ENCODE results near the gene CYP4F22. TPM values are rescaled to one million over a fixed set of nuclear protein-coding genes. Genes with fewer than 3 reads are reported as not detected.

The CYP4F22 gene
- total and polyA plus RNA-seq, 4 donors: 0.06 TPM; not detected in 3

- WGBS (ENCODE audit: insufficient coverage): 73% methylated on average over 7 of the region's 13 CpGs
- Histone ChIP-seq H3K4me3 (ENCODE audit: low read depth, low read length) (no peak overlapping the region), H3K9me3 (ENCODE audit: control insufficient read depth, insufficient read depth, low read length) (peaks cover 1% of the 10 kb centered on the region), H3K27ac (ENCODE audit: low read depth, low read length) (no peak overlapping the region), H3K4me1 (ENCODE audit: control insufficient read depth, insufficient read depth, low read length) (no peaks in the 10 kb centered on the region), H3K27me3 (ENCODE audit: control insufficient read depth, insufficient read depth, low read length) (no peaks in the 10 kb centered on the region), H3K36me3 (ENCODE audit: control insufficient read depth, insufficient read depth, low read length) (no peaks in the 10 kb centered on the region)
- DNase-seq (ENCODE audit: low read depth in 4 of 6, low spot score in 6 of 6): no peak
These were observed 19.7 kb upstream of the CYP4F22 start for GRCh38 chr19:15488489-15489226.

DNA sequence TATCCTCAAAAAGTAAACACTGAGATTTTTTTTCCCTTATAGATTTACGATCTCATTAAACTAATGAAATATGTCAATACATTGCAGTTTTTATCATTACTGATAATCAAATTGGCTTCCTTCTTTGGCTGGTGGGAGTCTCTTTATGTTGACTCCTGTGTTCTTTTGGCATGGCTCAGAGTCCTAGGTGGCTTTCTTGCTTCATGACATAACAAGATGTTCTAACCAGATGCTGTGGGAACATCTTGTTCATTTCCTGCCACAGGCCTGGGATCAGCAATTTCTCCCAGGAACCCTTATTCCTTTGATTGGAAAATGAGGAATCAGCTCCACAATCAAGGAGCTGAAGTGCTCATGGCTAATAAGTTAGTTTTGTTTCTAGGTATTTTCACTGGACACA, 13.2 kb upstream of the CYP4F22 start:
- Histone ChIP-seq H3K27me3 (ENCODE audit: control insufficient read depth, insufficient read depth, low read length) (peaks cover 5% of the 10 kb centered on the region), H3K4me3 (ENCODE audit: low read depth, low read length) (no peak overlapping the region), H3K9me3 (ENCODE audit: control insufficient read depth, insufficient read depth, low read length) (no peaks in the 10 kb centered on the region), H3K27ac (ENCODE audit: low read depth, low read length) (no peak overlapping the region), H3K36me3 (ENCODE audit: control insufficient read depth, insufficient read depth, low read length) (no peaks in the 10 kb centered on the region), H3K4me1 (ENCODE audit: control insufficient read depth, insufficient read depth, low read length) (no peaks in the 10 kb centered on the region)
- no CpG with 5 or more reads among the region's 1 CpG for WGBS (ENCODE audit: insufficient coverage)
- peak in 1 of 6 donors; percentile 4 for DNase-seq (ENCODE audit: low read depth in 4 of 6, low spot score in 6 of 6)

- H3K9me3 ChIP-seq (ENCODE audit: control insufficient read depth, insufficient read depth, low read length): no peaks in the 10 kb centered on the region
- WGBS (ENCODE audit: insufficient coverage): 77% methylated on average over 4 of the region's 10 CpGs
- no peaks in the 10 kb centered on the region for H3K36me3 ChIP-seq (ENCODE audit: control insufficient read depth, insufficient read depth, low read length)
- H3K4me1 ChIP-seq (ENCODE audit: control insufficient read depth, insufficient read depth, low read length): no peaks in the 10 kb centered on the region
- no peak for DNase-seq (ENCODE audit: low read depth in 4 of 6, low spot score in 6 of 6)
- peaks cover 5% of the 10 kb centered on the region for H3K27me3 ChIP-seq (ENCODE audit: control insufficient read depth, insufficient read depth, low read length)
- no peak overlapping the region for H3K27ac ChIP-seq (ENCODE audit: low read depth, low read length)
- no peak overlapping the region for H3K4me3 ChIP-seq (ENCODE audit: low read depth, low read length)
These were observed 10.0 kb upstream of the CYP4F22 start for GRCh38 chr19:15498156-15498858.

GRCh38 chr19:15498910-15499309, 9.4 kb upstream of the CYP4F22 start:
- no peaks in the 10 kb centered on the region for H3K4me1 ChIP-seq (ENCODE audit: control insufficient read depth, insufficient read depth, low read length)
- no peak for DNase-seq (ENCODE audit: low read depth in 4 of 6, low spot score in 6 of 6)
- WGBS (ENCODE audit: insufficient coverage): 57% methylated on average over 6 of the region's 6 CpGs

GRCh38 chr19:15501596-15501995, 6.7 kb upstream of the CYP4F22 start:
- no peak for DNase-seq (ENCODE audit: low read depth in 4 of 6, low spot score in 6 of 6)
- Histone ChIP-seq H3K36me3 (ENCODE audit: control insufficient read depth, insufficient read depth, low read length) (no peaks in the 10 kb centered on the region), H3K9me3 (ENCODE audit: control insufficient read depth, insufficient read depth, low read length) (no peaks in the 10 kb centered on the region), H3K27me3 (ENCODE audit: control insufficient read depth, insufficient read depth, low read length) (peaks cover 9% of the 10 kb centered on the region), H3K4me1 (ENCODE audit: control insufficient read depth, insufficient read depth, low read length) (no peaks in the 10 kb centered on the region), H3K27ac (ENCODE audit: low read depth, low read length) (no peak overlapping the region), H3K4me3 (ENCODE audit: low read depth, low read length) (no peak overlapping the region)
- WGBS (ENCODE audit: insufficient coverage): 60% methylated on average over 1 of the region's 1 CpG

More at GRCh38 chr19:15498910-15499309, 9.4 kb upstream of the CYP4F22 start:
- Histone ChIP-seq H3K27me3 (ENCODE audit: control insufficient read depth, insufficient read depth, low read length) (peaks cover 5% of the 10 kb centered on the region), H3K4me3 (ENCODE audit: low read depth, low read length) (no peak overlapping the region), H3K9me3 (ENCODE audit: control insufficient read depth, insufficient read depth, low read length) (no peaks in the 10 kb centered on the region), H3K27ac (ENCODE audit: low read depth, low read length) (no peak overlapping the region), H3K36me3 (ENCODE audit: control insufficient read depth, insufficient read depth, low read length) (no peaks in the 10 kb centered on the region)

DNA sequence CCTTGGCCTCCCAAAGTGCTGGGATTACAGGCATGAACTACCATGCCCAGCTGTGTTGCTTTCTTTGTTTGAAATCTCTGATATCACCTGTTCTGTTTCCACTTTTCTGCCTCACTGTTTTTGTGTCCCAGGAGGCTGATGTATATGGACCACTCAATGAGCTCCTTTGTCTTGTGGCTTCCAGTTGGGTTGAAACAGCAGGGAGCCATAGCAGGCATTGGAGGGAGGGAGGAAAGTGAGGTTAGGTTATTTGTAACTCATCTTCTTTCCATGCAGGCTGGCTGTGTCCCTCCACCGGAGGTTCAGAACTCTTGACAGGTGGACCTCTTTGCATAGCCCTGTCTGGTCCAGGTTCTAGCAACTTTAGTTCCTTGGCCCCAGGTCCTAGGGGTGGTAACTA, 6.1 kb upstream of the CYP4F22 start:
- no peaks in the 10 kb centered on the region for H3K4me1 ChIP-seq (ENCODE audit: control insufficient read depth, insufficient read depth, low read length)
- WGBS (ENCODE audit: insufficient coverage): 17% methylated on average over 1 of the region's 1 CpG
- peaks cover 13% of the 10 kb centered on the region for H3K27me3 ChIP-seq (ENCODE audit: control insufficient read depth, insufficient read depth, low read length)
- H3K36me3 ChIP-seq (ENCODE audit: control insufficient read depth, insufficient read depth, low read length): no peaks in the 10 kb centered on the region
- no peak overlapping the region for H3K4me3 ChIP-seq (ENCODE audit: low read depth, low read length)
- H3K9me3 ChIP-seq (ENCODE audit: control insufficient read depth, insufficient read depth, low read length): no peaks in the 10 kb centered on the region
- no peak for DNase-seq (ENCODE audit: low read depth in 4 of 6, low spot score in 6 of 6)
- no peak overlapping the region for H3K27ac ChIP-seq (ENCODE audit: low read depth, low read length)

DNA sequence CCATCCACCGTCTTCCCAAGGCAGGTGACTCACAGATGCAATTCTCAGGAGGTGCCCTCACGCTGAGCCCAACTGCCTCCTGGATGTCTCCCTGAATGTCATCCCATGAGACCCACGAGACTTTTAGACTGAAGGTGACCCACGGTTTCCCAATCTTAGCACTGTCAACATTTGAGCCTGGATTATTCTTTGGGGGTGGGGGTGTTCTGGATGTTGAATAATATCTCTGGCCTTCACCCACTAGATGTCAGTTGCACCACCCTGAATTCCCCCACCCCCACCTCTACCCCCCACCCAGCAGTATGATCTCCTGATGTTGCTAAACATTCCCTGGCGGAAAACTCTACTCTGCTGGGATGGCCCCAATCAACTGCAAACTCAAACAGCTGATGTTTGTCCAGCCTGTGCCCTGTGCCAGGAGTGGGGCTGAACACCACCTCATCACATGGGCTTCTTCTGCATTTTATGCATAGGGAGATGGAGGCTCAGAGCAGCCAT, 2.2 kb upstream of the CYP4F22 start:
- WGBS (ENCODE audit: insufficient coverage): 63% methylated on average over 2 of the region's 5 CpGs
- Histone ChIP-seq H3K9me3 (ENCODE audit: control insufficient read depth, insufficient read depth, low read length) (no peaks in the 10 kb centered on the region), H3K27ac (ENCODE audit: low read depth, low read length) (no peak overlapping the region), H3K27me3 (ENCODE audit: control insufficient read depth, insufficient read depth, low read length) (peaks cover 39% of the 10 kb centered on the region), H3K36me3 (ENCODE audit: control insufficient read depth, insufficient read depth, low read length) (no peaks in the 10 kb centered on the region), H3K4me3 (ENCODE audit: low read depth, low read length) (no peak overlapping the region), H3K4me1 (ENCODE audit: control insufficient read depth, insufficient read depth, low read length) (peaks cover 4% of the 10 kb centered on the region)
- DNase-seq (ENCODE audit: low read depth in 4 of 6, low spot score in 6 of 6): no peak

- 79% methylated on average over 10 of the region's 14 CpGs for WGBS (ENCODE audit: insufficient coverage)
- no peak for DNase-seq (ENCODE audit: low read depth in 4 of 6, low spot score in 6 of 6)
- Histone ChIP-seq H3K9me3 (ENCODE audit: control insufficient read depth, insufficient read depth, low read length) (no peaks in the 10 kb centered on the region), H3K27ac (ENCODE audit: low read depth, low read length) (no peak overlapping the region), H3K27me3 (ENCODE audit: control insufficient read depth, insufficient read depth, low read length) (peaks cover 39% of the 10 kb centered on the region), H3K4me3 (ENCODE audit: low read depth, low read length) (no peak overlapping the region), H3K4me1 (ENCODE audit: control insufficient read depth, insufficient read depth, low read length) (peaks cover 4% of the 10 kb centered on the region), H3K36me3 (ENCODE audit: control insufficient read depth, insufficient read depth, low read length) (no peaks in the 10 kb centered on the region)
These were observed 974 bp upstream of the CYP4F22 start for GRCh38 chr19:15507068-15508034.

GRCh38 chr19:15511671-15512424, 3.5 kb downstream of the CYP4F22 start:
- peaks cover 4% of the 10 kb centered on the region for H3K4me1 ChIP-seq (ENCODE audit: control insufficient read depth, insufficient read depth, low read length)
- WGBS (ENCODE audit: insufficient coverage): 94% methylated on average over 12 of the region's 19 CpGs
- H3K9me3 ChIP-seq (ENCODE audit: control insufficient read depth, insufficient read depth, low read length): no peaks in the 10 kb centered on the region
- DNase-seq (ENCODE audit: low read depth in 4 of 6, low spot score in 6 of 6): no peak
- H3K27me3 ChIP-seq (ENCODE audit: control insufficient read depth, insufficient read depth, low read length): peaks cover 34% of the 10 kb centered on the region
- no peak overlapping the region for H3K4me3 ChIP-seq (ENCODE audit: low read depth, low read length)
- H3K36me3 ChIP-seq (ENCODE audit: control insufficient read depth, insufficient read depth, low read length): no peaks in the 10 kb centered on the region
- H3K27ac ChIP-seq (ENCODE audit: low read depth, low read length): no peak overlapping the region

Measured in spinal cord (tissue), 10 donors.